22Rv1 (cell line): ENCODE measurements around the gene SAMD7.

ENCODE experiments used
- H3K27ac ChIP-seq: fragments of 450-650 bp; 2 replicates; pipeline ENCODE4 v1.5.1; 2017
- ZFX ChIP-seq: fragments of 450-650 bp; IDR thresholded peaks from 2 replicates; pipeline ENCODE4 v1.6.1; 2017; ENCODE audit warnings: antibody characterized with exemption, borderline replicate concordance
- TF ChIP-seq, protein P1 (sequence below): fragments of 450-650 bp; IDR thresholded peaks from 2 replicates; pipeline ENCODE4 v1.5.1; 2017; ENCODE audit warnings: mild to moderate bottlenecking

The SAMD7 gene

DNA sequence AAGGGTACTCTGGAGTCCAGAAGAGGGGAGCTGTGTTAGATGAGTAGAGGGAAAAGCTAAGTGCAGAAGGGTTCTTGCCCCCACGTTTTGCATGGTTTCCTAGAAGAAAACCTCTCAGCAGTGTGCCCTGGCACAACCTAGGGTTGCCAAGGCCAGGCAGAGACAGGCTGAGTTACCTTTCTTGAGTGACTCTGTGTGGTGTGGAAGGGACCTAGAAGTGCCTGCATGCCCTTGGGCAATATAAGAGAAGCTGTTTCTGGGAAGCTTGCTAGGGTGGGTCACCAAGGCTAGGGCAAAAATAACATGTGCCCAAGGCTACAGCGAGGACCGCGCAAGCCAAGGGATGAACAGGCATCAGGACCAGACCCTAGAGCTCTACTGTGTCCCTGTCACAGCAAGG, 3.4 kb upstream of the SAMD7 start:
- TF ChIP-seq, protein P1, sequence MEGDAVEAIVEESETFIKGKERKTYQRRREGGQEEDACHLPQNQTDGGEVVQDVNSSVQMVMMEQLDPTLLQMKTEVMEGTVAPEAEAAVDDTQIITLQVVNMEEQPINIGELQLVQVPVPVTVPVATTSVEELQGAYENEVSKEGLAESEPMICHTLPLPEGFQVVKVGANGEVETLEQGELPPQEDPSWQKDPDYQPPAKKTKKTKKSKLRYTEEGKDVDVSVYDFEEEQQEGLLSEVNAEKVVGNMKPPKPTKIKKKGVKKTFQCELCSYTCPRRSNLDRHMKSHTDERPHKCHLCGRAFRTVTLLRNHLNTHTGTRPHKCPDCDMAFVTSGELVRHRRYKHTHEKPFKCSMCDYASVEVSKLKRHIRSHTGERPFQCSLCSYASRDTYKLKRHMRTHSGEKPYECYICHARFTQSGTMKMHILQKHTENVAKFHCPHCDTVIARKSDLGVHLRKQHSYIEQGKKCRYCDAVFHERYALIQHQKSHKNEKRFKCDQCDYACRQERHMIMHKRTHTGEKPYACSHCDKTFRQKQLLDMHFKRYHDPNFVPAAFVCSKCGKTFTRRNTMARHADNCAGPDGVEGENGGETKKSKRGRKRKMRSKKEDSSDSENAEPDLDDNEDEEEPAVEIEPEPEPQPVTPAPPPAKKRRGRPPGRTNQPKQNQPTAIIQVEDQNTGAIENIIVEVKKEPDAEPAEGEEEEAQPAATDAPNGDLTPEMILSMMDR: no peak
- TF ChIP-seq ZFX: no peak
- no peak overlapping the region for H3K27ac ChIP-seq

DNA sequence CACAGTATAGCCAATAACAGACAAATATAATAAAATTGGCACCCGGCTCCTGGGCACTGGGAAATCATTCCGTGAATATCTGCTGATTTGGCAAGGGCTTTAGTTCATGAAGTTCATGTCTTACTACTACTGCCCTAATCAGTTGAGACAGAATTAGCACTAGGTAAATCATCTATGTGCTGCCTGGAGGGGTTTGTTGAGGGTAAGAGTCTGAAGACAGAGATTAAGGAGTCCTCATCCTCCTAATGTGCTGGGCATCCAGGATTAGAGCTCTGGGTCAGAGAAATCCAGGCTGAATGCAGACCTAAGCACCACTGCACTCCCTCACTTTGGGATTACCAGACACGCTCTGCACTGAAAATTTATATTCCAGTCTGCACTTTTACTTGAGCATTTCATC, 2.0 kb downstream of the SAMD7 start:
- TF ChIP-seq, protein P1: no peak
- no peak for TF ChIP-seq ZFX
- no peak overlapping the region for H3K27ac ChIP-seq

GRCh38 chr3:169914321-169914720, 2.9 kb downstream of the SAMD7 start:
- H3K27ac ChIP-seq: no peak overlapping the region
- TF ChIP-seq, protein P1: no peak
- no peak for TF ChIP-seq ZFX

DNA sequence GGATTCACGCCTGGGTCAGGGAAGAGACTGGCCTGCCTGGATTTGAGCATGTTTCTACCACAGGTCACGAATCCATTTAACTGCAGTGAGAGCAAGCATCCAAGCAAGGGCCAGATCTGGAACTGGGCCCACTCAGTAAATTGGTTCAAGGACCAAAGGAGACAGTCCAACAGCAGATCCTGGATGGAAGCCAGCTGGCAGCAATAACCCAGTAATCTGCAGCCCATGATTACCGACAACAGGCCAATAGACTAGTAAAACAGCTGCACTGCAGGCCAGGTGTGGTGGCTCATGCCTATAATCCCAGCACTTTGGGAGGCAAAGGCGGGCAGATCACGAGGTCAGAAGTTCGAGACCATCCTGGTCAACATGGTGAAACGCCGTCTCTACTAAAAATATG, 11.8 kb downstream of the SAMD7 start:
- no peak for TF ChIP-seq ZFX
- TF ChIP-seq, protein P1: no peak

GRCh38 chr3:169923831-169924230, 12.5 kb downstream of the SAMD7 start:
- H3K27ac ChIP-seq: no peak overlapping the region
- TF ChIP-seq, protein P1: no peak

More for the DNA sequence above, 11.8 kb downstream of the SAMD7 start:
- no peak overlapping the region for H3K27ac ChIP-seq

DNA sequence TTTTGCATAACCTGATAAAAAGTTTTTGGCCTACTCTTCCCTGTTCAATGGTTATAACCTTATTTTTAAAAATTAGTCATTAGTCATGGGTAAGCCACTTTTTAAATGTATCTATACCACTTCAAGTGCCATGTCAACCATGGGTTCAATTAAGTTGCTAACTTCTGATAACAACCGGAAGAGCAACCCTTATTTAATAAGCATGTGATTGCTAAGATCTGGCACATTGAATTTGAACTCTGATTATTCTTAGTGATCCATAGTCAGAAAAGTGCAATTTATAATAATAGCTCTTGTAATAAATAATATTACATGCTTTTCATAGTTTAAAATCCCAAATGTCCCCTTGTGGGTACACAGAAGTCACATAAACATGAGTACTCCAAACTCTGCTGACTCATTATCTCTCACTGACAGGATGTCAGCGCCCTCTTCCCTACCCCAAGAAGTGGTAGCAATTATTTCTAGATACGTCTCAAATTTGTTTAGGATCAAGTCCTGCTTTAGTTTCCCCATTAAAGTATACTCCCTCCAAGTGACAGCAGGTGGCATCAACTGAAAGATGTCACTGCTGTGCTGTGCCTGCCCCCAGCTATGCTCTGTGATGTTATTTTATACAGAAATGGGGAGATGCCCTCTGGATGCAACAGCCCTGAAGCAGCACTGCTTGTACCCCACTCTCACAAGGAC, 18.6 kb downstream of the SAMD7 start:
- TF ChIP-seq, protein P1: no peak
- TF ChIP-seq ZFX: no peak
- no peak overlapping the region for H3K27ac ChIP-seq

DNA sequence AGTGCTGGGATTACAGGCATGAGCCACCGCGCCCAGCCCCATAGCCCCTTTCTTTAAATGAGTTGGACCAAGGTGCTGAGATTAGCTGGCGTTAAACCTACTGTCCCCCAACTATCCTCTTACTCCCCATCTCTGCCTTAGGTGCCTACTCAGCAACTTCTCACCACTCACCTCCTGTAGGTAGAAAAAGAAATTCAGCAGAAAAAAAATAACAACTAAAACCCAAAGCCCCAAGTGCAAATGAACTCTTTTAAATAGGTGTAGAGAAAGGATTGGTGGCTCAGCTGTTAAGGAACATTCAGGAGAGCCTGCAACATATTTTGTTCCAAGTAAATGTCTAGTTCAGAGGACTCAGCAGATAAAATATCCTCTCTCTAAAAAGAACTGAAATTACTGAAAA, 19.5 kb downstream of the SAMD7 start:
- TF ChIP-seq ZFX: no peak
- TF ChIP-seq, protein P1: no peak
- no peak overlapping the region for H3K27ac ChIP-seq
